Keratinocyte (primary cell): ENCODE measurements around the gene ELOA.

Experiments
- EZH2 ChIP-seq: IDR thresholded peaks from one replicate; pipeline ENCODE4 v1.6.1; 2012; ENCODE audit warnings: inconsistent platforms, mild to moderate bottlenecking, low read length, moderate library complexity
- TF ChIP-seq, protein P1 (sequence below), 3 experiments: IDR thresholded peaks in 1 of 3; conservative IDR thresholded peaks in 1 of 3; optimal IDR thresholded peaks in 1 of 3; 2 replicates in 2 of 3; 3 replicates in 1 of 3; pipeline versions ENCODE3 to v1.5.1; 2011; ENCODE audit warnings: low read length in 3 of 3, mild to moderate bottlenecking in 3 of 3, moderate library complexity in 2 of 3, control low read depth in 1 of 3, inconsistent platforms in 1 of 3; ENCODE audit not compliant: insufficient read depth in 2 of 3; ENCODE audit errors: extremely low read depth in 1 of 3

DNA sequence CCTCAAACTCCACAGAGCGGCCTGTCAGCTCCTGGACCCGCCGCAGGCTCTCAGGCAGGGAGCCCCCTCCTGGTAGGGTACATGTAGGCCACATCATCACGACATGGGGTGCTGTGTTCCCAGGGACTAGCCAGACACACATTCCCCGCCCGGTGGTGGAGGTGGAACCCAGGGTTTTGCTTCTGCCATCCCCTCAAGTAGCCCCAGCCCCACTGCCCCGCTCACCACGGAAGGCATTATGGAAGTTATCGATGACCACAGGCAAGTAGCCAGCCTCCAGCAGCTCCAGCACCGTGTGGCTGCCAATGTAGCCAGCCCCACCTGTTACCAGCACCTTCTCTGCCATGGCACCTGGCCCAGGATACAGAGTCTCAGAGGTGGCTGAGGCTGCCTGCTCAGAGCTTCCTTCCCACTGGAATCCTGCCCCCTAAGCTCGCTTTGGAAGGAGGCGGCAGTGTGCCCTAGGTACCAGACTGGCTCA, 55.4 kb downstream of the ELOA start:
- TF ChIP-seq, protein P1, sequence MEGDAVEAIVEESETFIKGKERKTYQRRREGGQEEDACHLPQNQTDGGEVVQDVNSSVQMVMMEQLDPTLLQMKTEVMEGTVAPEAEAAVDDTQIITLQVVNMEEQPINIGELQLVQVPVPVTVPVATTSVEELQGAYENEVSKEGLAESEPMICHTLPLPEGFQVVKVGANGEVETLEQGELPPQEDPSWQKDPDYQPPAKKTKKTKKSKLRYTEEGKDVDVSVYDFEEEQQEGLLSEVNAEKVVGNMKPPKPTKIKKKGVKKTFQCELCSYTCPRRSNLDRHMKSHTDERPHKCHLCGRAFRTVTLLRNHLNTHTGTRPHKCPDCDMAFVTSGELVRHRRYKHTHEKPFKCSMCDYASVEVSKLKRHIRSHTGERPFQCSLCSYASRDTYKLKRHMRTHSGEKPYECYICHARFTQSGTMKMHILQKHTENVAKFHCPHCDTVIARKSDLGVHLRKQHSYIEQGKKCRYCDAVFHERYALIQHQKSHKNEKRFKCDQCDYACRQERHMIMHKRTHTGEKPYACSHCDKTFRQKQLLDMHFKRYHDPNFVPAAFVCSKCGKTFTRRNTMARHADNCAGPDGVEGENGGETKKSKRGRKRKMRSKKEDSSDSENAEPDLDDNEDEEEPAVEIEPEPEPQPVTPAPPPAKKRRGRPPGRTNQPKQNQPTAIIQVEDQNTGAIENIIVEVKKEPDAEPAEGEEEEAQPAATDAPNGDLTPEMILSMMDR (optimal IDR thresholded peaks at IDR 0.05 in 1 of 3, IDR thresholded peaks at IDR 0.05 in 1 of 3, conservative IDR thresholded peaks at IDR 0.05 in 1 of 3; ENCODE audit: extremely low read depth in 1 of 3, insufficient read depth in 2 of 3, low read length in 3 of 3), result peak; percentile 3 to 43 (median 11)
- no peak for TF ChIP-seq EZH2
